GM21528 (cell line): ENCODE results near the gene ARID2.

Experiments used
- ATAC-seq: cut with Tn5 transposase; IDR thresholded peaks from one replicate; pipeline ENCODE4 v1.9.1; 2021; ENCODE audit warnings: mild to moderate bottlenecking, moderate library complexity; ENCODE audit not compliant: unreplicated experiment, low FRiP score

ARID2 gene

DNA sequence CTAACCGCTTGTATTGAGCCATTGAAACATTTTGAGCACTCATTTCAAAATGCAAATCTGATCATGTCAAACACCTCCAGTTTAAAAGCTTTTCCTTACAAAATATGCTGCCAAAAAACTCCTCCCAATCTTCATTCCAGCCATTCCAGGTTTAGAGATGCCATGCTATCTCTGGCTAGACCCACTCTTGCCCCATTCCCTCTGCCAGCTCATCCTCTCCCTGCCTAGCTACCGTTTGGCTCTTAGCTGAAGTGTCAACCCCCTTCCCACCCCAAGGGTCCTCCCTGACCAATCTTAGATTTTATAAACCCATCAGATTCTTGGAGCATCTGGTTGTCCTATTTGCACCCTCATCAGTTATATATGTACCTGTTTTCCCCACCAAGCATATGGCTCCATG, 185.9 kb downstream of the ARID2 start:
- ATAC-seq: no peak

- no peak for ATAC-seq
Observed at GRCh38 chr12:45918818-45919217, 189.3 kb downstream of the ARID2 start.

DNA sequence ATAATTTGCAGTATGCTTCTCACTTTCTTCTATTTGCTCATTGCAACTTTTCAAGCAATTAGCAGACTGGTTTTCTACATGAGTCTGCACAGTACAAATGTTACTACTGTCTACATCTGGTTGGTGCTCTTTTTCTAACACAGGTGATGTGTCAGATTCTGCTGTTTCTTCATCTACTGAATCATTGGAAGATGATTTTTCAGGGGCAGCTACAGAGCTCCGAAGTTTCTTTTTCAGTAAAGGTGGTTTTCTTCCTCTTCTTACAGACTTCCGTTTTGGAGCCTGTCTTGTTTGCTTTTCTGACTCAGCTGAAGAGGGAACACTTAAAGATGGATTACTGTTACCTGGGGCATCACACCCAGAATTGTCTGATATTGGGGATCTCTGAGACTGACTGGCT, 198.8 kb downstream of the ARID2 start:
- no peak for ATAC-seq

- no peak for ATAC-seq
Observed at GRCh38 chr12:45930369-45930768, 200.9 kb downstream of the ARID2 start.

GRCh38 chr12:45933504-45933903, 204.0 kb downstream of the ARID2 start:
- ATAC-seq: no peak

DNA sequence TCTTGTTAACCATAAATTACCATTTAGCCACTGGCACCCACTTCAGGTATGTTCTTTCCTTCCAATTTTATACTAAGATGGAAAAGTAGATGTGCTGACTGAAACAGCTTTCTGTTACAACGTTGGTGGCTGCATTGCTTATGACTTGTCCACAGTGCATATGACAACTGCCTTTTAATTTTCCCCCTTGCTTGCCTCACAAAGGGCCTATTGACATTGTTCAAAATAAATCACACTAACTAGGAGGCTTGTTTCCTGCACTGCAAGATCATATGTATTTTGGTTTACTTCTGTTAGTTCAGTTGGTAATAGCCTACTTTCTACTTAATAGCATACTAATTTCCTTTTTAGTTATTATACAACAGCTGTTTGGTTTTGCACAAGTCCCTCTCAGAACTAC, 205.4 kb downstream of the ARID2 start:
- no peak for ATAC-seq

DNA sequence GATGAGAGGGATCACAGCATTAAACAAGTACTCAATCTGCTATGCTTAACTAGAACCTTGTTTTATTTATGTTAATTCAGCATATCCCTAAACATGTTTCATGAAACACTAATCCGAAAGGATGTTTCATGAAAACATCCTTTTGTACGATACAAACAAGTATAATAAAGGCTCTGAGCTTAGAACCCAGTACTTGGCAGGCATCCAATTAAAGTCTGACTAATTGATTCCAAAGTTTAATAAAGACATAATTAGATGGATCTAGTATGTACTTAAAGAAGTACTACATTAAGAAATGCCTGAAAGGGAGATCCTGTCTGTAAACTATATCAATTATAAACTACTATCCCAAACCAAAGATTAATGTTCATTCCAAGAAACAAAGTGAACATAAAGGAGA, 209.1 kb downstream of the ARID2 start:
- no peak for ATAC-seq

DNA sequence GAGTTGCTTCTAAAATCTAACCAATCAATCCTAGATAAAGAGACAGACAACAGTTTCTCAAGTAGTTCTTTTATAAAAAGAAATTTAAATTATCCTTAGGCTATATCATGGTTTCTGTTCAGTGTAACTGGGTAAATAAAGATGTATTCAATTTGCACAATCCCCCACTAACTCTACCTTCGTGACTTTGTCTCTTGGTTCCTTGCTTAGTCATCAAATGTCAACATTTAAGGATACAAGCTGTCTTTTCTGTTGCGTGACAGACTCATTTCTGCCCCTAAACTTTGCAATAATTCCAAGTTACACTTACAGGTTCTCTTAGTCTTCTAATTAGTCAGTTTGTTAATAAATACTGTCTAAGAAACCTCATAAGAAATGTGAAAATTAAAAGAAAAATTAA, 210.3 kb downstream of the ARID2 start:
- ATAC-seq: no peak

DNA sequence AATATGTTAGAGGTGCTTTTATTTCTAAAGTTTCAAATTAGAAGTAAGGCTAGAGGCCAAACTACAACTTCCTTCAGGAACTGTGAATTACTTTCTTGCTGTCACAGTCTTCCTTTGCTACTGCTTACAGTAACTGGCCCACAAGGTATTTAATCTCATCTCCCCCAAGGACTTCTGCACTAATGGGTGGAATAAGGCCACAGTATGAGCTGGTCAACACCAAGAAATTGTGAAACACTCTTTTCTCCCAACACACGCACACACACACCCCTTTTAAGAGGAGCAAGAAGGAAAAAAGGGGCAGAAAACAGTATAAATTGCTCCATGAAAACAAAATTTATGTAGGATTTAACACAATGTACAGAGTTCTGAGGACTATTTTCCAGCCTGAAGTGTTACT, 215.3 kb downstream of the ARID2 start:
- no peak for ATAC-seq

DNA sequence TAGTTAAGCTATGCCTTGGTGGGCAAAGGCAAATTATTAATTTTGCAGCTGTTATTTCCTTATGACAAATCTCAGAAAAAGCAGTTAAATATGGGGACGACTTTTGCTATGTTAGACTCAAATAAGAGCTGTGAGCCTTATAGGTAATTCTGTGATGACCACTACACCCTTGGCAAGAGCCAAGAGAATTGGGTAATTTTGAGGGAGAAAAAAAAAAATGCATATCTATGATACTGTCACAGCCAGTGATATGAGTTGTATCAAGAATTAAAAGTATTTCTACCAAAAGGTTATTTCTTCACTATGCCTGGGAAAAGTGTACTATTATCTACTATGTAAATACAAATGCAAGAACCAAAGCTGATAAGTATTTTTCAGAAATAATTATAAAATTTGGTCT, 216.9 kb downstream of the ARID2 start:
- ATAC-seq: no peak

GRCh38 chr12:45948546-45948945, 219.0 kb downstream of the ARID2 start:
- ATAC-seq: no peak
